H1 (cell line): Measurements from ENCODE around the gene MYL11. TPM values are rescaled to one million over a fixed set of nuclear protein-coding genes. Genes with fewer than 3 reads are reported as not detected.

Experiments
- CHD7 ChIP-seq: fragments of 300-600 bp; sonication (generic); IDR thresholded peaks from 2 replicates; pipeline ENCODE4 v1.7.1; 2012; ENCODE audit warnings: low read length, moderate library complexity, mild to moderate bottlenecking, inconsistent platforms; ENCODE audit not compliant: insufficient replicate concordance
- HDAC6 ChIP-seq: IDR thresholded peaks from one replicate; pipeline ENCODE4 v1.7.1; 2012; ENCODE audit warnings: low read depth, mild to moderate bottlenecking, inconsistent platforms, low read length, moderate library complexity
- SIN3A ChIP-seq, 2 experiments: IDR thresholded peaks in 1 of 2; conservative IDR thresholded peaks in 1 of 2; 2 replicates each; pipeline ENCODE4 v1.6.1; 2011 to 2012; ENCODE audit warnings: low read length in 2 of 2, improper control_type of control experiment in 1 of 2, low read depth in 1 of 2, mild to moderate bottlenecking in 1 of 2
- polyA plus RNA-seq, 7 experiments: library from polyadenylated mRNA; depleted of rRNA in 3 of 7; stranded (reverse) in 5 of 7; unstranded in 2 of 7; fragments of >200 nt in 5 of 7; fragments of 200-250 nt in 2 of 7; gene quantifications; 1 replicate in 5 of 7; 2 replicates in 1 of 7; 4 replicates in 1 of 7; pipeline versions ENCODE4 v1.2.1 to v1.2.3, GENCODE V29; 2011 to 2013; ENCODE audit warnings: missing spikeins in 2 of 7, mixed read lengths in 2 of 7
- total RNA-seq: library from RNA; stranded (reverse); fragmentation: NEBNext Ultra II Directional; extraction: Animal tissue kit (Norgen Biotek cat#: 25700); gene quantifications from 2 replicates; pipeline ENCODE4 v1.2.1, GENCODE V29; 2021

MYL11 gene
- total and polyA plus RNA-seq, 2 of the 8 experiments (the other 6 are each of a cell fraction or from before 2014, with no cell fraction given), result 1.2 to 1.4 TPM

GRCh38 chr16:30342751-30343490 lies 31.7 kb upstream of the MYL11 start (continued):
- TF ChIP-seq SIN3A (conservative IDR thresholded peaks at IDR 0.05 in 1 of 2, IDR thresholded peaks at IDR 0.05 in 1 of 2; ENCODE audit: low read depth in 1 of 2, low read length in 2 of 2), result no peak
- no peak for TF ChIP-seq HDAC6
- TF ChIP-seq CHD7, result no peak
- TF ChIP-seq, all 59 proteins: peak for 0
